Choroid plexus epithelial cell (primary cell): ENCODE data around the gene CDK17.
"Not testable (repeated sequence)": the region's sequence is repeated elsewhere in the genome, so short reads cannot be mapped to it uniquely, and the experiment has no call there.

Experiments
- DNase-seq: peaks from one replicate; pipeline ENCODE4 v3.0.0-alpha.2; 2010; ENCODE audit warnings: low read depth
- H3K4me3 ChIP-seq: 2 replicates; pipeline ENCODE4 v1.5.1; 2011; ENCODE audit warnings: low read depth, mild to moderate bottlenecking, control low read depth, low read length, moderate library complexity
- CTCF ChIP-seq: conservative IDR thresholded peaks from 2 replicates; pipeline ENCODE4 v1.5.1; 2011; ENCODE audit warnings: low read depth, mild to moderate bottlenecking, control low read depth, inconsistent platforms, low read length, moderate library complexity

CDK17 gene

GRCh38 chr12:96321941-96322340, 78.3 kb downstream of the CDK17 start:
- no peak for DNase-seq
- no peak for TF ChIP-seq CTCF
- no peak overlapping the region for H3K4me3 ChIP-seq

GRCh38 chr12:96317801-96318200, 82.4 kb downstream of the CDK17 start:
- DNase-seq, H3K4me3 ChIP-seq: not testable (repeated sequence)

GRCh38 chr12:96315741-96316481, 84.3 kb downstream of the CDK17 start:
- peak overlapping the region; percentile 8 for H3K4me3 ChIP-seq

GRCh38 chr12:96314723-96315122, 85.5 kb downstream of the CDK17 start:
- H3K4me3 ChIP-seq = no peak overlapping the region
- TF ChIP-seq CTCF = no peak
- DNase-seq = no peak

More at GRCh38 chr12:96315741-96316481, 84.3 kb downstream of the CDK17 start:
- DNase-seq = not testable (repeated sequence)

GRCh38 chr12:96313606-96314005, 86.6 kb downstream of the CDK17 start:
- no peak for TF ChIP-seq CTCF
- no peak overlapping the region for H3K4me3 ChIP-seq
- DNase-seq = no peak

- no peak for DNase-seq
- no peak for TF ChIP-seq CTCF
- no peak overlapping the region for H3K4me3 ChIP-seq
Observed at GRCh38 chr12:96311191-96311590, 89.0 kb downstream of the CDK17 start.

- H3K4me3 ChIP-seq = no peak overlapping the region
- no peak for DNase-seq
- no peak for TF ChIP-seq CTCF
Observed at GRCh38 chr12:96310067-96310466, 90.2 kb downstream of the CDK17 start.

GRCh38 chr12:96308881-96309280, 91.4 kb downstream of the CDK17 start:
- TF ChIP-seq CTCF = no peak
- DNase-seq = peak; percentile 42

More at GRCh38 chr12:96308881-96309280, 91.4 kb downstream of the CDK17 start:
- no peak overlapping the region for H3K4me3 ChIP-seq
